BLaER1 (cell line): ENCODE measurements around the gene ZNF728.
"Not testable (repeated sequence)": the region's sequence is repeated elsewhere in the genome, so short reads cannot be mapped to it uniquely, and the experiment has no call there.

Experiments used
- H3K27ac ChIP-seq: shearing (Covaris generic); formaldehyde crosslinking; 2 replicates; pipeline ENCODE4 v1.8.1; 2022
- H3K27me3 ChIP-seq: shearing (Covaris generic); formaldehyde crosslinking; 2 replicates; pipeline ENCODE4 v1.8.1; 2022
- H3K36me3 ChIP-seq: shearing (Covaris generic); formaldehyde crosslinking; 2 replicates; pipeline ENCODE4 v1.8.1; 2022
- H3K4me1 ChIP-seq: shearing (Covaris generic); formaldehyde crosslinking; 2 replicates; pipeline ENCODE4 v1.8.1; 2022
- H3K4me2 ChIP-seq: shearing (Covaris generic); formaldehyde crosslinking; 2 replicates; pipeline ENCODE4 v1.8.1; 2022
- H3K4me3 ChIP-seq: shearing (Covaris generic); formaldehyde crosslinking; 2 replicates; pipeline ENCODE4 v1.8.1; 2022
- H3K9ac ChIP-seq: shearing (Covaris generic); formaldehyde crosslinking; 2 replicates; pipeline ENCODE4 v1.8.1; 2022
- H3K9me3 ChIP-seq: shearing (Covaris generic); formaldehyde crosslinking; 2 replicates; pipeline ENCODE4 v1.8.1; 2022
- H4K20me1 ChIP-seq: shearing (Covaris generic); formaldehyde crosslinking; 2 replicates; pipeline ENCODE4 v1.8.1; 2022
- Cebpa-rat ChIP-seq: shearing (Covaris generic); IDR thresholded peaks from 2 replicates; pipeline ENCODE4 v1.8.1; 2022

The ZNF728 gene

GRCh38 chr19:23002690-23003422 lies at the start of gene ZNF728:
Gene ZNF728 (minus strand): TSS chr19:23003176. CDS start chr19:23003030, 146 bp downstream.
- Histone ChIP-seq H3K4me1 (no peaks in the 10 kb centered on the region), H3K36me3 (no peaks in the 10 kb centered on the region), H3K9me3 (peaks cover 68% of the 10 kb centered on the region), H3K9ac (no peak within 1 kb of the TSS), H4K20me1 (no peaks in the 10 kb centered on the region), H3K27ac (no peak within 1 kb of the TSS), H3K4me2 (no peak within 1 kb of the TSS), H3K27me3 (no peaks in the 10 kb centered on the region), H3K4me3 (no peak within 1 kb of the TSS)
- TF ChIP-seq Cebpa-rat = no peak

GRCh38 chr19:23052349-23052748 lies 49.4 kb upstream of the ZNF728 start:
- no peak for TF ChIP-seq Cebpa-rat
- Histone ChIP-seq H3K4me2 (no peak overlapping the region), H3K9ac (no peak overlapping the region), H4K20me1 (no peaks in the 10 kb centered on the region), H3K4me1 (no peaks in the 10 kb centered on the region), H3K4me3 (no peak overlapping the region), H3K36me3 (no peaks in the 10 kb centered on the region), H3K27me3 (no peaks in the 10 kb centered on the region), H3K9me3 (no peaks in the 10 kb centered on the region), H3K27ac (no peak overlapping the region)

- no peak for TF ChIP-seq Cebpa-rat
Observed at GRCh38 chr19:23049256-23049655, 46.3 kb upstream of the ZNF728 start.

GRCh38 chr19:23046743-23047142 lies 43.8 kb upstream of the ZNF728 start:
- no peaks in the 10 kb centered on the region for H4K20me1 ChIP-seq
- H3K27me3 ChIP-seq = no peaks in the 10 kb centered on the region
- no peak overlapping the region for H3K27ac ChIP-seq
- H3K4me2 ChIP-seq = no peak overlapping the region
- H3K9ac ChIP-seq = no peak overlapping the region
- H3K4me3 ChIP-seq = no peak overlapping the region
- H3K4me1 ChIP-seq = no peaks in the 10 kb centered on the region
- H3K36me3 ChIP-seq = no peaks in the 10 kb centered on the region
- TF ChIP-seq Cebpa-rat = no peak
- H3K9me3 ChIP-seq = peaks cover 16% of the 10 kb centered on the region; the same call in 1 of the 2 replicates

More at GRCh38 chr19:23049256-23049655, 46.3 kb upstream of the ZNF728 start:
- Histone ChIP-seq H3K27me3 (no peaks in the 10 kb centered on the region), H3K9ac (no peak overlapping the region), H3K36me3 (no peaks in the 10 kb centered on the region), H3K4me3 (no peak overlapping the region), H3K4me1 (no peaks in the 10 kb centered on the region), H3K9me3 (peaks cover 11% of the 10 kb centered on the region; the same call in 1 of the 2 replicates), H3K4me2 (no peak overlapping the region), H3K27ac (no peak overlapping the region), H4K20me1 (no peaks in the 10 kb centered on the region)

GRCh38 chr19:23033721-23034120 lies 30.7 kb upstream of the ZNF728 start:
- no peak for TF ChIP-seq Cebpa-rat
- no peak overlapping the region for H3K4me2 ChIP-seq
- no peak overlapping the region for H3K4me3 ChIP-seq
- H3K9ac ChIP-seq = no peak overlapping the region
- H3K9me3 ChIP-seq = peaks cover 40% of the 10 kb centered on the region
- no peaks in the 10 kb centered on the region for H4K20me1 ChIP-seq
- no peaks in the 10 kb centered on the region for H3K4me1 ChIP-seq
- no peak overlapping the region for H3K27ac ChIP-seq
- no peaks in the 10 kb centered on the region for H3K36me3 ChIP-seq
- H3K27me3 ChIP-seq = no peaks in the 10 kb centered on the region

GRCh38 chr19:23015660-23016059 lies 12.7 kb upstream of the ZNF728 start:
- Histone ChIP-seq H3K4me1 (no peaks in the 10 kb centered on the region), H3K4me2 (no peak overlapping the region), H3K27ac (no peak overlapping the region), H3K9ac (no peak overlapping the region), H3K27me3 (no peaks in the 10 kb centered on the region), H3K36me3 (no peaks in the 10 kb centered on the region), H3K4me3 (no peak overlapping the region), H3K9me3 (peaks cover 38% of the 10 kb centered on the region), H4K20me1 (no peaks in the 10 kb centered on the region)
- TF ChIP-seq Cebpa-rat = 0 out of 2 replicates have a peak, but pooled peaks have one; percentile 33

GRCh38 chr19:22994957-22995356 lies 8.0 kb downstream of the ZNF728 start:
- H3K4me2 ChIP-seq, H3K4me1 ChIP-seq, H3K27me3 ChIP-seq, H3K27ac ChIP-seq, H4K20me1 ChIP-seq, H3K4me3 ChIP-seq, H3K36me3 ChIP-seq, H3K9ac ChIP-seq: not testable (repeated sequence)
- peaks cover 49% of the 10 kb centered on the region for H3K9me3 ChIP-seq

GRCh38 chr19:22976248-22976647 lies 26.7 kb downstream of the ZNF728 start:
- Histone ChIP-seq H3K4me1 (no peaks in the 10 kb centered on the region), H3K36me3 (no peaks in the 10 kb centered on the region), H4K20me1 (no peaks in the 10 kb centered on the region), H3K9me3 (peaks cover 85% of the 10 kb centered on the region), H3K27ac (no peak overlapping the region), H3K4me2 (no peak overlapping the region), H3K4me3 (no peak overlapping the region), H3K27me3 (no peaks in the 10 kb centered on the region), H3K9ac (no peak overlapping the region)
- no peak for TF ChIP-seq Cebpa-rat

GRCh38 chr19:22975546-22976136 lies 27.3 kb downstream of the ZNF728 start:
- not testable (repeated sequence) for H3K4me1 ChIP-seq, H3K36me3 ChIP-seq, H3K9ac ChIP-seq, H4K20me1 ChIP-seq, H3K4me2 ChIP-seq, H3K27me3 ChIP-seq, H3K27ac ChIP-seq, H3K4me3 ChIP-seq
- peaks cover 84% of the 10 kb centered on the region for H3K9me3 ChIP-seq

GRCh38 chr19:22945560-22945959 lies 57.4 kb downstream of the ZNF728 start:
- H3K36me3 ChIP-seq = no peaks in the 10 kb centered on the region
- peak overlapping the region; percentile 13; the same call in 1 of the 2 replicates for H3K4me3 ChIP-seq
- no peaks in the 10 kb centered on the region for H3K4me1 ChIP-seq
- TF ChIP-seq Cebpa-rat = no peak
- no peak overlapping the region for H3K27ac ChIP-seq
- H3K4me2 ChIP-seq = no peak overlapping the region
- H3K9me3 ChIP-seq = peaks cover 73% of the 10 kb centered on the region
- H3K27me3 ChIP-seq = no peaks in the 10 kb centered on the region
- H4K20me1 ChIP-seq = no peaks in the 10 kb centered on the region
- H3K9ac ChIP-seq = no peak overlapping the region
